Activated naive CD8-positive, alpha-beta T cell treated with anti-CD3 and anti-CD28 coated beads for 36 hours (primary cell): ENCODE results near the gene PDE2A. TPM values are rescaled to one million over a fixed set of nuclear protein-coding genes. Genes with fewer than 3 reads are reported as not detected.

Experiments used
- DNase-seq: peaks from one replicate; pipeline ENCODE4 v3.0.0; 2021
- H3K27ac Mint-ChIP-seq: one replicate; pipeline ENCODE4 v1.8.0; 2022; ENCODE audit warnings: mild to moderate bottlenecking, moderate library complexity, mixed read lengths
- H3K27me3 Mint-ChIP-seq: one replicate; pipeline ENCODE4 v1.8.0; 2022; ENCODE audit warnings: mild to moderate bottlenecking, mixed read lengths
- H3K36me3 Mint-ChIP-seq: one replicate; pipeline ENCODE4 v1.8.0; 2021; ENCODE audit warnings: mild to moderate bottlenecking, mixed read lengths
- H3K4me1 Mint-ChIP-seq: one replicate; pipeline ENCODE4 v1.8.0; 2021; ENCODE audit warnings: mixed read lengths
- H3K4me3 Mint-ChIP-seq: one replicate; pipeline ENCODE4 v1.8.0; 2022; ENCODE audit warnings: mild to moderate bottlenecking, moderate library complexity, mixed read lengths
- H3K9me3 Mint-ChIP-seq: one replicate; pipeline ENCODE4 v1.8.0; 2022; ENCODE audit warnings: mixed read lengths
- total RNA-seq, 2 experiments: library from RNA; stranded (reverse); gene quantifications; one replicate each; pipeline ENCODE4 v1.2.3, GENCODE V29; 2021

Gene PDE2A
- total RNA-seq, 2 experiments from 2014 or later: 0.37 to 0.42 TPM

DNA sequence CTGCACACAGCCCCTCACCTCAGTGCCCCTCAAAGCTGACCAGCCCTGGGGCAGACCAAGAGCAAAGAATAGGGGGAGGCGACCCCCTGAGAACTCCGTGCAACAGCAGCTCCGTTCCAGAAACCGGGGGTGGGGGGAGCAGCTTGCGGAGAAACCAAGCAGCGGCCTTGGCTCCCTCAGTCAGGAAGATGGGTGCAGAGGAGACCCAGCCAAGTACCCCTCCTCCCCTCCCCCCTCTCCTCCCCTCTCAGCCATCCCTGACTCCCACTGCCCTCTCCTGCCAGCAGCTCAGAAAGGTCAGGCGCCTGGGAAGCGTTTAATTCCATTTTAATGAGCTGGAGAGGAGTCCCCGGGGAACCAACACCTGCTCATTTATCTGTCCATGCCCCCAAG, 78.9 kb downstream of the PDE2A start:
- H3K27me3 Mint-ChIP-seq: peaks cover 18% of the 10 kb centered on the region
- H3K36me3 Mint-ChIP-seq: no peaks in the 10 kb centered on the region
- no peaks in the 10 kb centered on the region for H3K9me3 Mint-ChIP-seq
- H3K27ac Mint-ChIP-seq: no peak overlapping the region
- peaks cover 24% of the 10 kb centered on the region for H3K4me1 Mint-ChIP-seq
- no peak overlapping the region for H3K4me3 Mint-ChIP-seq
- no peak for DNase-seq

DNA sequence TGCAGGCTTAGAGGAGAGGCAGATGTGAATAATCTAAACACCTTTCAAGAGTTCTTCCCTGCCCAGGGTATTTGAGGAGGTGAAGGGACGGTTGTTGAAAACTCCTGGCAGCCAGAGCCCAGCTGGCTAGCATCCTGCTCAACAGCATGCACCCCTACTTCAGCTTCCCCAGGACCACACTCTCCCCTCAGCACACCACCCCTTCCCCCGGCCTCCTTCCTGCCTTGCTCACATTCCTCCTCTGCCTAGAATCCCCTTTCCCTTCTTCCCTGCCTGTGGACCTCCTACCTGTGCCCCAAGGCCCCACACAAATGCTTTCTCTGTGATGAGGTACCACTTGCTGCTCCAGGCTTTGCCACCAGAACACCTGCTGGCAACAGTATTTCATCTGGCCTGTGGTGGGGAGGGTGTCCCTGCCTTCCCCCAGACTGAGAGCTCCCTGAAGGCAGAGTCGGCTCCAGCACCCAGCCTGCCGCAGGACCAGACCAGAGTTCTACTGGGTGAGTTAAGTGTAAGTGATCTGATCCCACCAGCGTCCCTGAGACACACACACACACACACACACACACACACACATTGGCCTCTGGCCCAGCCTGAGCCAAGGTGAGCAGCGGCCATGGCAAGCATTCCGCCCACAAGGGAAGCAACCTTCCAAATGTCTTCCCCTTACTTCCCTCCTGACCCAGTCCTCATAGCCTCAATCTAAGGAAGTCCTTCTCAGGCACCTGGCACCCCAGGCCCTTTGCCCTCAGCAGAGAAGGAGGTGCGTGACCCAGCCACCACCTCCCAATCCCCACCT, 79.5 kb downstream of the PDE2A start:
- Mint-ChIP-seq H3K36me3 (no peaks in the 10 kb centered on the region), H3K9me3 (no peaks in the 10 kb centered on the region), H3K4me3 (no peak overlapping the region), H3K27ac (no peak overlapping the region), H3K27me3 (peaks cover 23% of the 10 kb centered on the region), H3K4me1 (peaks cover 27% of the 10 kb centered on the region)
- no peak for DNase-seq

DNA sequence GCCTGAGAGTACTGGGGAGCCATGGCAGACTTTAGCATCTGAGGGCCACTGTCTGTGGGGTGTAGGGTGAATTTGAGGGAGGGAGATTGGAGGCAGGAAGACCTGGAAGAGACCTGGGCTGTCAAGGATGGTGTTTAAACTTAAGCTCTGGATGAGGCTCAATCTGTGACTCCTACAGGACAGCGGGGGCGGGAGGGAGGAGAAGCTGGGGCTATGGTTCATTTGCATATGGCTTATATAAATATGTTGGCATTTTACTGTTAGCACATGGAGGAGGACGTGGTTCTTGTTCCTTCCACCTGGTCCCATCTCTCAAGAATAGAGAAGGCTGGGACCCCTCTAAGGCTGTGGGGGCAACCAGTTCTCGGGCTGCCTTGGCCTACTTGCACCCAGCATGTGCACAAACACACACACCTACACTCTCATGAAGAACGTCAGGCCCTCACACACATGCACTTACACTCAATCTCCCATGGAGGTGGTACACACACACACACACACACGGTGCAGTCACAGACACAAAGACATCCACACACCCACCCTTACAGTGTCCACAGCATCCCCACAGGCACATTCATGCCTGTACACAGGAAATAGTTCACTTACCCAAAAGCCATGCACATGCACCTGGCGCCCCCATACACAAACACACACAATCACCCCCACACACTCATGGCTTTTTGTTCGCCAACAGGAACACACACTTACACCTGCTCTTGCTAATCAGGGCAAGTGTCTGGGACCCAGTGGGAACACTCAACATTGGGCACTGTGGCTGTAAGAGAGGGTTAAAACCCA, 81.3 kb downstream of the PDE2A start:
- Mint-ChIP-seq H3K4me3 (no peak overlapping the region), H3K36me3 (no peaks in the 10 kb centered on the region), H3K9me3 (no peaks in the 10 kb centered on the region), H3K27ac (no peak overlapping the region), H3K4me1 (peaks cover 30% of the 10 kb centered on the region), H3K27me3 (peaks cover 35% of the 10 kb centered on the region)
- no peak for DNase-seq

DNA sequence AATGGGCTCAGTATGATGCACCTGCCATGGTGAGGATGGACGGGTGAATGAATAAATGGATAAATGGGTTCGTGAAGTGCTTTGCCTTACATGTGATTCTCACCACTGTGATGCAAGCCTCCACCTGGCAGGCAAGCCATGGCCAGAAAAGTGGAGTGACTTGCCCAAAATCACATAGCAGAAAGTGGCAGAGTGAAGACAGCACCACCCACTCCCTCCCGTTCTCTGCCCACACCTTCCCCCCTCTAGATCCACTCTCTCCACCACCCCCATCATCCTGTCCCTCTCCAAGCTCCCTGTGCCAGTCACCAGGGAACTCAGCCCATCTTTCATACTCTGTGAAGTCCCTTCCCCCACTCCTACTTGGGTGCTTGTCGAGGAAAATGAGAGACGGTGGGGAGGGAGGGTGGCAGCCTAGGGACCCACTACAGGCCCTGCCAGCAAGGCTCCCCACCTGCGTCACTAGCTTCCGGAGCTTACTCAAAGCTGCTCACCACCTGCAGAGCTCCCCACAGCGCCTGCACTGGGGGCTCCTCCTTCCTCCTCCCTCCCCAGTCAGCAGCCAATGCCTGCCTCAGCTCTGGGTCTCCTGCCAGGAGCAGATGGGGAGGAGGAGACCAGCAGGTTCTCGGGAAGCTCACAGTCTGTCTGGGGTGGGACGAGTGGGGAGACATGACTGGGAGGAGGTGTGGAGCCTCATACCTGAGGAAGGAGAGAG, 82.3 kb downstream of the PDE2A start:
- Mint-ChIP-seq H3K9me3 (no peaks in the 10 kb centered on the region), H3K36me3 (no peaks in the 10 kb centered on the region), H3K4me1 (peaks cover 30% of the 10 kb centered on the region), H3K4me3 (peak overlapping the region; percentile 11), H3K27me3 (peaks cover 40% of the 10 kb centered on the region), H3K27ac (peak overlapping the region; percentile 62)
- peak; percentile 73 for DNase-seq

- Mint-ChIP-seq H3K27ac (no peak overlapping the region), H3K4me1 (peaks cover 30% of the 10 kb centered on the region), H3K9me3 (no peaks in the 10 kb centered on the region), H3K4me3 (no peak overlapping the region), H3K27me3 (peaks cover 44% of the 10 kb centered on the region), H3K36me3 (no peaks in the 10 kb centered on the region)
- no peak for DNase-seq
Measured at GRCh38 chr11:72591023-72591422, 83.2 kb downstream of the PDE2A start.

DNA sequence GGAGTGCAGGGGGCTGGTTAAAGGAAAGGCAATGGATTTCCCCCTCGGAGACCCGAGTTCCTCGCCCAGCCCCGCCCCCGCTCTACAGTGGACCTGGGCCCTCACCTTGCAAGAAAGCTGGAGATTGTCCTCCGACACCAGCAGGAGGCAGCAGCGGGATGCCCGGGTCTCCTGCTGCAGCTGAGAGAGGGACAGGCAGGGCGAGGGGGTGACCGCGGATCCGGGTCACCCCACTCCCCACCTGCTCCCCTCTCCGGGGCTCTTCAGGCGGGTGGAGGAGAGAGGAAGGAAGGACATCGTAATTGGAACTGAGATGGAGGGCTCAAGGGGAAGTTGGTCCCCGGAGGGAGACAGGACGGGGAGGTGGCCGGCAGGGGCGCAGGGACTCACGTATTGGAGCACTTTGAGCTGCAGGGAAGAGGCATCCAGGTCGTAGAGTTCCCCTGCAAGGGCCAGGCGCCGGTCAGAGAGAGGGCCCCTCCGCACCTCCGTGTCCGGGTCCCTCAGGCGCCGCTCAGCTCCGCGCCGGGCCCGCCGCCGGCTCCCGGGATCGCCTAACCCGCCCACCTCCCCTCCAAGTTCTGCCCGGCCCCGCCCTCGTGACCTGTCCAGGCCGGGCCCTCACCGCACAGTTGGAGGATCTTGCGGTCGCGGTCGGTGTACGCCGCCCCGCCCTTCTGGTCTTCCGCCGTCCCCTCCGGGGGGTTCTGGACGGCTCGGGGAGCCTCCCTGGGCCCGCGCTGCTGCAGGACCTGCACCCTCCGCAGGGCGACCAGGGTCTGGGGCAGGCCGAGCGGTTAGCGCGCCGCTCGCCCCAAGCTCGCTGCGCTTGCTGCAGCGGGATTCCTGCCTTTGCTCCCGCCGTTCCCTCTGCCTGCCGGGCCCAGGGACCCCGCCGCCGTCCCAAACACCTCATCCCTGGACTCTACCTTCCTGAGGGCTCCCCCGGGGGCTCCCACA, 84.1 kb downstream of the PDE2A start:
- no peak overlapping the region for H3K27ac Mint-ChIP-seq
- no peaks in the 10 kb centered on the region for H3K36me3 Mint-ChIP-seq
- DNase-seq: peak; percentile 68
- peaks cover 44% of the 10 kb centered on the region for H3K27me3 Mint-ChIP-seq
- peak overlapping the region; percentile 67 for H3K4me3 Mint-ChIP-seq
- H3K9me3 Mint-ChIP-seq: no peaks in the 10 kb centered on the region
- H3K4me1 Mint-ChIP-seq: peaks cover 38% of the 10 kb centered on the region

GRCh38 chr11:72588421-72589410, 85.5 kb downstream of the PDE2A start:
- H3K4me3 Mint-ChIP-seq: no peak overlapping the region
- H3K4me1 Mint-ChIP-seq: peaks cover 44% of the 10 kb centered on the region
- peaks cover 52% of the 10 kb centered on the region for H3K27me3 Mint-ChIP-seq
- no peaks in the 10 kb centered on the region for H3K36me3 Mint-ChIP-seq
- H3K9me3 Mint-ChIP-seq: no peaks in the 10 kb centered on the region
- no peak for DNase-seq
- H3K27ac Mint-ChIP-seq: no peak overlapping the region

- H3K4me3 Mint-ChIP-seq: no peak overlapping the region
- no peaks in the 10 kb centered on the region for H3K36me3 Mint-ChIP-seq
- H3K27me3 Mint-ChIP-seq: peaks cover 52% of the 10 kb centered on the region
- H3K9me3 Mint-ChIP-seq: no peaks in the 10 kb centered on the region
- H3K27ac Mint-ChIP-seq: no peak overlapping the region
- no peak for DNase-seq
- peaks cover 40% of the 10 kb centered on the region for H3K4me1 Mint-ChIP-seq
Measured at GRCh38 chr11:72587696-72588095, 86.5 kb downstream of the PDE2A start.

- H3K27me3 Mint-ChIP-seq: peaks cover 44% of the 10 kb centered on the region
Measured at GRCh38 chr11:72586321-72587090, 87.7 kb downstream of the PDE2A start.

GRCh38 chr11:72585762-72586311, 88.4 kb downstream of the PDE2A start:
- Mint-ChIP-seq H3K4me3 (no peak overlapping the region), H3K27me3 (peaks cover 37% of the 10 kb centered on the region), H3K4me1 (peaks cover 22% of the 10 kb centered on the region), H3K36me3 (no peaks in the 10 kb centered on the region), H3K27ac (no peak overlapping the region), H3K9me3 (no peaks in the 10 kb centered on the region)
- peak; percentile 54 for DNase-seq

More at GRCh38 chr11:72586321-72587090, 87.7 kb downstream of the PDE2A start:
- H3K9me3 Mint-ChIP-seq: no peaks in the 10 kb centered on the region
- peaks cover 29% of the 10 kb centered on the region for H3K4me1 Mint-ChIP-seq
- no peak for DNase-seq
- H3K4me3 Mint-ChIP-seq: no peak overlapping the region
- H3K36me3 Mint-ChIP-seq: no peaks in the 10 kb centered on the region
- no peak overlapping the region for H3K27ac Mint-ChIP-seq

DNA sequence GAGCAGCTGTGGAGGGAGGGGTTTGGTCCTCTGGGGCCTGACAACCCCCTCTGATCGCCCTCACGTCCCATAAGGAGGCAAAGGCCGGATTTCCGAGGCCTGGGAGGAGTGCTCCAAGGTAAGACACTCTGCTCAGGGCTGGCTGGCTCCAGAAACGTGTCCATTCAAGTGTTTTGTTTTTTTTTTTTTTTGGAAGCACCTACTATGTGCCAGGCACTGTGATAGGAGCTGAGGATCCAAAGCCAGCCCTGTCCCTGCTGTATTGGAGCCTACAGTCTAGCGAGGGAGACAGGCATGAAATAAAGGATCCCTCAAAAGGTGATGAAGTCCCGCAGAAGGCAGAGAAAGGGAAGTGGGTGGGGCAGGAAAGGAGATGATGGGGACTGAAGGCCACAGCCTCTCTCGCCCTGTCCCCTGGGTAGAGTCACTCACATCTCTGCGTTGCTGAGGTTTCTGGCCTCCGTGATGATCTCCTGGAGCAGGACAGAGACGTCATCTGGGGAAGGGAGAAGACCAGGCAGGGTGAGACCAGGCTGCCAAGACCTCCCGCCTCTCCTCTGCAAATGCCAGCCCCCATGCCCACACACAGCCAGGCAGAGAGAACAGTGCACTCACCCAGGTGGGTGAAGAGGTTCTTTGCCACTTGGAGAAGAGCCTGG, 89.2 kb downstream of the PDE2A start:
- Mint-ChIP-seq H3K4me1 (peaks cover 20% of the 10 kb centered on the region), H3K27ac (no peak overlapping the region), H3K4me3 (peak overlapping the region; percentile 71), H3K36me3 (no peaks in the 10 kb centered on the region), H3K9me3 (no peaks in the 10 kb centered on the region), H3K27me3 (peaks cover 33% of the 10 kb centered on the region)
- DNase-seq: no peak

DNA sequence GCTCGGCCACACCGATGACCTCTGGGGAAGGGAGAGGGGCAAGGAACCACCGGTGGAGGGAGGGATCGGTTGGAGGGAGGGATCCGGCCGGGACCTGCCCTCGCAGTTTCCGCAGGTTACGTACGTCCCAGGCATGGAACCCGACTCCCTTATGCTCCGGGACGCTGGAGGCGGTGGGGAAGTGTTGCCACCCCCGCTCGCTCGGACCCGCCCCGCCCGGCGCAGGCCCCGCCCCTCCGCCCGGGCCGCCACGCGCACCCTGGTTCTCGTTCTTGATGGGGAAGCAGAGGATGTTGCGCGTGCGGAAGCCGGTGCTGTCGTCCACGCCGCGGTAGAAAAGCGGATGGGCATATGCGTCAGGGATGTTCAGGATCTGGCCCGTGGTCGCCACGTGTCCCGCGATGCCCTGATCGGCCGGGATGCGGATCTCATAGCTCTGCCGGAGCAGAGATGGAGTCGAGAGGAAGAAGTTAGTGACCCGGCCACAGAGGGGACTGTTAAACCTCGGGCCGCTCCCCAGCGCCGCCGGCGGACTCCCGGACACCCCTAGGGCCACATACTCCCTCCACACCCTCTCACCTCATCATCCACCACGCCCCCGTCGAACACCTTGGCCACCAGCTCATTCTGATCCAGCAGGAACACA, 89.8 kb downstream of the PDE2A start:
- peaks cover 14% of the 10 kb centered on the region for H3K4me1 Mint-ChIP-seq
- peak; percentile 59 for DNase-seq
- peaks cover 26% of the 10 kb centered on the region for H3K27me3 Mint-ChIP-seq
- H3K9me3 Mint-ChIP-seq: no peaks in the 10 kb centered on the region
- no peak overlapping the region for H3K27ac Mint-ChIP-seq
- H3K4me3 Mint-ChIP-seq: peak overlapping the region; percentile 71
- H3K36me3 Mint-ChIP-seq: no peaks in the 10 kb centered on the region
